Left renal cortex interstitium (tissue), 4 donors: ENCODE data around the gene CDV3. TPM values are rescaled to one million over a fixed set of nuclear protein-coding genes. Genes with fewer than 3 reads are reported as not detected.

Experiments
- DNase-seq, 4 donors: peaks; one replicate each; pipeline ENCODE4 v3.0.0-alpha.2; 2013; ENCODE audit warnings: low read depth in 4 of 4, low spot score in 2 of 4, missing footprints in 1 of 4
- polyA plus RNA-seq, 4 donors: library from polyadenylated mRNA; unstranded; fragments of 120-200 nt; gene quantifications; one replicate each; pipeline ENCODE4 v1.2.1, GENCODE V29; 2013; ENCODE audit not compliant: insufficient read length in 4 of 4

Gene CDV3
- polyA plus RNA-seq, 4 donors: 116 to 145 (median 137) TPM

DNA sequence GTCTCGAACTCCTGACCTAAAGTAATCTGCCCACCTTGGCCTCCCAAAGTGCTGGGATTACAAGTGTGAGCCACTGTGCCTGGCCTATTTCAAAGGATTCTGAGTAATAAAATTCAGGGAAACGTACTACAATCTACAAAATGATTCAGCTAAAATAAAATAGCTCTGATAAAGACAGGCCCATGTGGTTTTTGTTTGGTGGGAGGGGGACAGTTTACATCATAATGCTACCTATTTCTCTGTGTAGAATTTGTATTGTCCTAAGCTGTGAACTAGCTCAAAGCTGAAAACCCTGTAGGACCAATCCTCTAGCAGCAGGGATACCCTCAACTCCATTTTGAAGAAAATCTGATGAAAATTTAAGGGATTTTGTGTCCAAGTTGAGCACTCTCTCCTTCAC is 25.8 kb downstream of the CDV3 start:
- no peak for DNase-seq

DNA sequence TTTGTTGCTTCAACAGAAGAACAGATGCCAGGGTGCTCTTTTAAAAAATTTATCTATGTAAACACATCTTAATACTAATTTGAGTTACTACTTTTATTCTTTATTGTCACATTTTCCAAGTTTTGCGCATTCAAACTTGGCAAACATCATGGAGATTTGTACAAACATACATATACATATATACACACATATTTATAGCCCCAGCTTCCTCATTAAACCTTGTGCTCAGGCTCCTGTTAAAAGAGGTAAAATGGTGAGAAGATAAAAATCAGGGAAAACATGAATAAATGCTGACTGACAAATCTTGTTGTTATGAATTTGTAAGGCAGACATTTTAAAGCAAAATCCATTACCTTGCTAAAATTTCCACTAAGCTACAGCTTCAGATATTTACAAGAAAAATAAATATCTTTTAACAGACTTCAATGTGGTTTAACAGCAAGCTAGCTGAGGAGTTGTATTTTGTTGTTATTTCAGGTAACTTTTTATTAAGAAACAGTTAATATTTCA is 27.1 kb downstream of the CDV3 start:
- DNase-seq: no peak

DNA sequence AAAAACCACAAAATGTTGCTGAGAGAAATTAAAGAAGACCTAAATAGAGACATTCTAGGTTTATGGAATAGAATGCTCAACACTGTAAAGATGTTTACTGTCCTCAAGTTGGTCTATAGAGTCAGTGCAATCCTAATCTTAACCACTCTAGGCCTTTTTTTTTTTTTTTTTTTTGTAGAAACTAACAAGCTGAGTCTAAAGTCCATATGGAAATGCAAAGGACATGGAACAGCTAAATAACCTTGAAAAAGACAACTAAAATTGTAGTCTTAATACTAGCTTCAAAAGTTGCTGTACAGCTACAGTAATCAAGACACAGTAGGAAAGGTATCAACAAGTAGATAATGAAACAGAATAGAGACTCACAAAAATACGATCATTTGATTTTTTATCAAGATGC is 32.9 kb downstream of the CDV3 start:
- DNase-seq: no peak

DNA sequence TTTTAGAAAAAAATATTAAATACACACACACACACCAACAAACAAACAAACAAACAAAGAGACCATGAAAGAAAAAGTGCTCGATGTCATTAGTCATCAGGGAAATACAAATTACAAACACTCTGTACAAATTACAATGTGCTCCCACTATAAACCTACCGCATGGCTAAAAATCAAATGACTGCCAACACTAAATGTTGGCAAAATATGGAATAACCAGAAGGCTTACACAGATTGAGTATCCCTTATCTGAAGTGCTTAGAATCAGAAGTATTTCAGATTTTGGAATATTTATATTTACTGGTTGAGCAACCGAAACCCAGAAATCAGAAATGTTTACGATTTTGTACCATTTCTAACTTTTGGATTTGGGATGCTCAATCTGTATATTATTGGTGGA is 33.4 kb downstream of the CDV3 start:
- no peak for DNase-seq

DNA sequence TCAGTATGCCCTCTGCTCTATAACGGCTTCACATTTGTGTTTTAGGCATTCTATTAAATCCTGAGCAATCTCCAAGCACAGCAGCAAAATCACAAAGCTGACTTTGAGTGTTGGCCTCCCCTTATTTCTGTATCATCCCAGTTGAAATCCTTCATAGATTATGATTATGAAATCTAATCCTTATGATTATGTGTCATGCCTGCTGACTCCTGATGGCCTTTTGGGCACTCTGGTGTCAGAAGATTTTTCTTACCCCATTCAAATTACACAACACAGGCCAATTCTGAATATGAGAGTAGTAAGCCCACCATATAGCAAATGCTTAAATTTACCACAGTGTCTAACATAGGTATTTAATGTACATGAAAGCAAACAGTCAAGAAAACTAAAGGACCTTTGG is 34.3 kb downstream of the CDV3 start:
- DNase-seq: no peak

DNA sequence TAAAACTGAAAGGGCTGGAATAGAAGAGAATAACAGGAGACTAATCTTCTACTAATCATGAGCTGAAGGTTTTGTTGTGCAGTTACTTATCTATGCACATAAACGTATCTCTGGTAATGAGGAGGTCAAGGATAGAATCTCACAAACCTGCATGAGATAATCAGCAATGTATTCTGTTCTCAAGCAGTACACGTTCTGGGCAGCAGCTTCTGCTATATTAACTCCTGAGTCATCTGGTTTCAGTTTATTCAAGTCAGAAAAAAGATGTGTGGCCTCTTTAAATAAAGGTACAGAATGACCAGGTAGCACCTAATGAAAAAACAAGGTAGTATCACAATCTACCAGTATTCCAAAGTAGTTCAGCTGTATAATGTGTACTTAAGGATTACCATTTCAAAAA is 34.9 kb downstream of the CDV3 start:
- no peak for DNase-seq

DNA sequence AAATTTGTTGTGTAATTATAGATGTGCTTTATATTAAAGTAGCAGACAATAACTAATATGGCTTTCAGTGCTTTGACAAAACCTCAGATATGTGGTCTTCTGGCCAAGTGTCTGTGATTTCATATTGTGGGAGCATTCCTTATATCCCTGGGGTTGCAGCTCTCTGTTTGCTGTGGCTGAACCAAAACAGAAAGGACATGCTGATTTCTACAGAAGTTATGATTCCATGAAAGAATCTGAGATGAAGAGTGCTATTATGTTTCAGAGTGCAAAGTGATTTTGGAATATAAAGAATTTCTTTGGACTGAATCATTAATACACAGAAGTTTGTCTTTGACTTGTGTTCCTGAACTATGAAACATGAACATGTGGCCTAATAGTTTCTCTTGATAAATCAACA is 36.5 kb downstream of the CDV3 start:
- no peak for DNase-seq

DNA sequence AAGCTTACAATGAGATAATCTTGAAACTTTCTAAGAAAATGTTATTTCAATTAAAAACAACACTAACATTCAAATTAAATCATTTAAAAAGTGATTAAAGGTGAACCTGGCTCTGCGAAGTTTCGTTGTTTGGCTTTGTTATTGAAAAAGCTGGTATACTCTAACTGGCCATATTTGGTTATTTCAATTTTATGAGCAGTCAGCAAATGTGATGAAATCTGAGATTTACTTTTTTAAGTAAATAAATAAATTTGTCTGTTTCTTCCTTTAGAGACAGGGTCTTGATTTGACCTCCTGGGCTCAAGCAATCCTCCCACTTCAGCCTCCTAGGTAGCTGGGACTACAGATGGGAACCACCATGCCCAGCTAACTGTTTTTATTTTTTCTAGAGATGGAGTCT is 38.0 kb downstream of the CDV3 start:
- no peak for DNase-seq

DNA sequence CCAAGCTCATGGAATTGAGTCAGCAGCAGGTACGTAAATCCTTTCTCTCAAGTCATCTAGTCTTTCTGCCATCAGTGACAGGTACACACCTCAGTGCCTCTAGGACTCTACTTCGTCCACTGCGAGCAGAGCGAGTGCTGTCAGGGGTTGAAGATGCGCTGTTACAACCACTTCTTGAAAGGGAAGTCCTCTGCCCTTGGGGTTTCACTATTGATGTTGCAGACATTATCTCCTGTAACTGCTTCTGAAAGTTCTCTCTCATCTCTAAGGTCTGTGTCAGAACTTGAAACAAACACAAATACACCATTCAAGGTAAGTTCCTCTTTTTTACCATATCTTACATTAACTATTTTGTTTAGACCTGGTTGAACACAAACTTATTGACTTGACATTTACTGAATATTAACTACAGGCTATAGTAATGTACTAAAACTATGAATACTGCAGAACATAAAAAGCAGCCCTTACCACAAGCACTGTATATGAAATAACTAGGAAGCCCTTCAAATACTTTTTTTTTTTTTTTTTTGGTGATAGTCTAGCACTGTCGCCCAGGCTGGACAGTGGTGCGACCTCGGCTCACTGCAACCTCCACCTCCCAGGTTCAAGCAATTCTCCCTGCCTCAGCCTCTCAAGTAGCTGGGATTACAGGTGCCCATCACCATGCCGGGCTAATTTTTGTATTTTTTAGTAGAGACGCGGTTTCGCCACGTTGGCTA is 46.7 kb downstream of the CDV3 start:
- no peak for DNase-seq

DNA sequence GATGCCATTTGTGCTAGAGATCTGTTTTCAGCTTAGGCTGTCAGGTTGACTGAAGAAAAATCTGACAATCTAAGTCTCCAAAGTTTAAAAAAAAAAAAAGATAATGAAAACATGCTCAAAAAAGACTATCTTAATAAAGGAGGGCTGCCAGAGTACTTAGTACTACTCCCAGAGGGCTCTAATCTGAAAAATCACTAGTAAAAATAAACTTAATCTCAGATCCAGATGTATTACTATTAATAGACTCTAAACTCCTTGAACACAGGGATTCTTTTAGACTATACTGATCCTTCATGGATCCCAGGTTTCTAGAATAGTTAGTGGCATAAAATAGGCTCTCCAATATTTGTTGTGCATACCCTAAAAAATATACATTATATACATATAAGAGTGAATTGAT is 54.3 kb downstream of the CDV3 start:
- DNase-seq: no peak

DNA sequence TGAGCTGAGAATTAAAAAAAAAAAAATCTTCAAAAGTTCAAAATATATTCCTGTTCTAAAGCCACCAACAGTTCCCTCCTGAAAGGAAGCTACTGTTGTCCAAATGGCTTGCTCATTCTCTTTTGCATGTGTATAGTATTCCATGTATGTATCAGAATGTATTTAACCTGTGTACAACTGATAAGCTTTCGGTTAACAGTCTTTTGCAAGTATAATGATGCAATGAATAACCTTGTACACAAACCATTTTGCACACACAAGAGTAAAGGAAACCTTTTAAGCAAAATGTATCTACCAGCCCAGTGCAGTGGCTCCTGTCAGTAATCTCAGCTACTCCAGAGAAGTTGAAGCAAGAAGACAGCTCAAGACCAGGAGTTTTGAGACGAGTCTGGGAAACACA is 55.7 kb downstream of the CDV3 start:
- no peak for DNase-seq

DNA sequence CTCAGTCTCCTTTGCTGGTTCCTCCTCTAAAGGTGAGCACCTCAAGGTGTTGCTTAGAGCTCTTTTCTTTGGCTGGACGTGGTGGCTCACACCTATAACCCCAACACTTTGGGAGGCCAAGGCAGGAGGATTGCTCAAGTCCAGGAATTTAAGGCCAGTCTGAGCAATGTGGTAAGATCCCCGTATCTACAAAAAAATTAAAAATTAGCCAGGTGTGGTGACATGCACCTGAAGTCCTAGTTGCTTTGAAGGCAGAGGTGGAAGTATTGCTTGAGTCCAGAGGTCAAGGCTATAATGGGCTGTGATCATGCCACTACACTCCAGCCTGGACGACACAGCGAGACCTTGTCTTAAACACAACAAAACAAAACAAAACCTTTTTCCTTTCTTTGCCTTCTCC is 60.0 kb downstream of the CDV3 start:
- no peak for DNase-seq

Other genes starting within 250 kb of the CDV3 start
- gene BFSP2, start 173.6 kb upstream of the CDV3 start, polyA plus RNA-seq: under 1 TPM in 3 of 4 donors, not detected in 1; 0.14 to 0.56 (median 0.22) TPM
- gene TOPBP1, start 88.3 kb downstream of the CDV3 start, polyA plus RNA-seq: 10 to 100 TPM; 36.0 to 47.6 (median 44.5) TPM
- gene TF, start 172.7 kb downstream of the CDV3 start, polyA plus RNA-seq: 100 to 1,000 TPM in 1 of 4 donors, 1 to 10 TPM in 3; 2.5 to 106 (median 5.6) TPM
- gene SRPRB, start 232.1 kb downstream of the CDV3 start, polyA plus RNA-seq: 10 to 100 TPM; 44.7 to 56.1 (median 50.8) TPM